SK-N-MC (cell line): ENCODE results near the gene SMCO3.

Source experiments
- FOXP2 ChIP-seq: optimal IDR thresholded peaks from 2 replicates; pipeline ENCODE3; 2011; ENCODE audit warnings: mild to moderate bottlenecking, moderate library complexity; ENCODE audit not compliant: insufficient read depth; ENCODE audit errors: extremely low read length, control extremely low read depth
- POLR2AphosphoS5 ChIP-seq: IDR thresholded peaks from 2 replicates; pipeline ENCODE4 v1.6.1; 2012; ENCODE audit warnings: mild to moderate bottlenecking, low read depth, low read length, borderline replicate concordance

DNA sequence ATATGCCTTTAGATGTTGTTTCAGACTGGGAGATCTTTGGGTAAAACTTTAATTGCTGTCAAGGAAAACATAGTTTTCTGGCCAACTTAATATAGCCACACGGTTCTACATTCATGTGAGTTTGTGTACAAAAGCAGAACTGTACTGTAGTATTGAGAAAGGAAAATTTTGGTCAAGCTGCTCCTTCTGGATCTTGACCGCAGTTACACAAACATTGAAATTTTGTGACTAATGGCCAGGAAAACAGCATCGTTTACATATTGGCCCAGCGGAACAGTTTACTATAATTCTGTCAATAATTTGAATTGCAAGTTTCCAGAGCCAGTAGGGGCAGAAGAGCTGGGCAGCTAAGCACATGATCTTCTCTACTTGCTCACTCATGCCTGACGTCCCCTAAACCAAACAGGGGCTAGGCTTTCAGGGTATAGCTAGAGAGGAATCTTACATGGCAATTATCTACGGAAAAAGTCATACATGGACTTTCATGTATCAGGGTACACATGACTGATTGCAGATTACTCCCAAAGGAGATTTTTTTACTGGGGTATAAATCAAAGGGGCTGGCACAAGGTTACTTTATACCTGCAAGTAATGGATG, 40.7 kb upstream of the SMCO3 start:
- TF ChIP-seq POLR2AphosphoS5 (no peak), FOXP2 (no peak)
